Astrocyte of the cerebellum (primary cell): ENCODE data around the gene PDS5B.
"Not testable (repeated sequence)": the region's sequence is repeated elsewhere in the genome, so short reads cannot be mapped to it uniquely, and the experiment has no call there.

Source experiments
- DNase-seq: peaks from one replicate; pipeline ENCODE4 v3.0.0-alpha.2; 2011; ENCODE audit warnings: low read depth
- H3K4me3 ChIP-seq: 2 replicates; pipeline ENCODE4 v1.5.1; 2011; ENCODE audit warnings: mild to moderate bottlenecking, low read depth, low read length, moderate library complexity
- CTCF ChIP-seq: IDR thresholded peaks from 2 replicates; pipeline ENCODE4 v1.5.1; 2012; ENCODE audit warnings: low read length, low read depth, moderate library complexity, mild to moderate bottlenecking; ENCODE audit errors: missing control alignments
- in situ Hi-C: cut with HindIII; loops from 2 replicates; pipeline ENCODE4 v1.10.0; 2017; ENCODE audit warnings: low sequenced_read_pairs

The PDS5B gene

GRCh38 chr13:32695602-32696250 lies 109.5 kb downstream of the PDS5B start:
- DNase-seq, result no peak
- no peak overlapping the region for H3K4me3 ChIP-seq
- TF ChIP-seq CTCF, result no peak
- in situ Hi-C loops, result no loop called here

- H3K4me3 ChIP-seq, result no peak overlapping the region
- in situ Hi-C loops, result no loop called here
- no peak for DNase-seq
- no peak for TF ChIP-seq CTCF
Observed at GRCh38 chr13:32707471-32707870, 121.2 kb downstream of the PDS5B start.

- TF ChIP-seq CTCF, result no peak
- in situ Hi-C loops, result no loop called here
- DNase-seq, result no peak
- H3K4me3 ChIP-seq, result no peak overlapping the region
Observed at GRCh38 chr13:32713397-32713796, 127.1 kb downstream of the PDS5B start.

GRCh38 chr13:32716201-32716600 lies 129.9 kb downstream of the PDS5B start:
- H3K4me3 ChIP-seq, DNase-seq, in situ Hi-C loops: not testable (repeated sequence)

- DNase-seq, result no peak
- no peak overlapping the region for H3K4me3 ChIP-seq
- in situ Hi-C loops, result no loop called here
- TF ChIP-seq CTCF, result no peak
Observed at GRCh38 chr13:32720026-32720425, 133.8 kb downstream of the PDS5B start.

- in situ Hi-C loops, DNase-seq, H3K4me3 ChIP-seq: not testable (repeated sequence)
Observed at GRCh38 chr13:32721131-32722034, 135.1 kb downstream of the PDS5B start.

- H3K4me3 ChIP-seq, result no peak overlapping the region
- in situ Hi-C loops, result no loop called here
- no peak for TF ChIP-seq CTCF
- no peak for DNase-seq
Observed at GRCh38 chr13:32722340-32722739, 136.1 kb downstream of the PDS5B start.
